ENCODE data around the gene CDK3.
"Not testable (repeated sequence)": the region's sequence is repeated elsewhere in the genome, so short reads cannot be mapped to it uniquely, and the experiment has no call there.

CDK3 gene

DNA sequence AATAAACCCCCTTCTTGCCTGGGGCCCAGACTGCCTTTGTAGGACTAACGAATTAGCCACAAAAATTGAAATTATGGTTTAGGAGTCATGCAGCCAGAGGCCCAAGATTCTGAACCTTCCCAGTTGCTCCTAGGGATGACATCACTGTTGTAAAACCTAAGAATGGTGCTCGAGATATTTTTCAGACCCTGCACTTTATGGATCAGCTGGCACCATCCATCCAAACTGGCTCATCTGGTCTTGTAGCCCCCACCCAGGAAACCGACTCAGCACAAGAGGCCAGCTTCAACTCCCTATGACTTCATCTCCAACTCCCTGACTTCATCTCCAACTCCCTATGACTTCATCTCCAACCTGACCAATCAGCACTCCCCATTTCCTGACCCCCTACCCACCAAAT lies 37.4 kb downstream of the CDK3 start:
- Histone ChIP-seq H3K36me3 (ENCODE audit: control insufficient read depth in 2 of 2, insufficient read depth in 2 of 2, low read length in 2 of 2) (peaks cover 41 to 42% of the 10 kb centered on the region in 2 donors), H3K9ac (ENCODE audit: low read depth in 1 of 2, low read length in 2 of 2) (no peak overlapping the region), H3K4me3 (ENCODE audit: low read length in 2 of 2) (no peak overlapping the region), H3K9me3 (ENCODE audit: control insufficient read depth in 2 of 2, low read length in 2 of 2) (no peaks in the 10 kb centered on the region), H3K27me3 (ENCODE audit: control insufficient read depth in 2 of 2, insufficient read depth in 2 of 2, low read length in 2 of 2) (no peaks in the 10 kb centered on the region), H3K4me1 (ENCODE audit: control insufficient read depth in 2 of 2, insufficient read depth in 2 of 2, low read length in 2 of 2) (no peaks in the 10 kb centered on the region), H3K27ac (ENCODE audit: low read depth in 2 of 2, low read length in 2 of 2) (no peak overlapping the region)

DNA sequence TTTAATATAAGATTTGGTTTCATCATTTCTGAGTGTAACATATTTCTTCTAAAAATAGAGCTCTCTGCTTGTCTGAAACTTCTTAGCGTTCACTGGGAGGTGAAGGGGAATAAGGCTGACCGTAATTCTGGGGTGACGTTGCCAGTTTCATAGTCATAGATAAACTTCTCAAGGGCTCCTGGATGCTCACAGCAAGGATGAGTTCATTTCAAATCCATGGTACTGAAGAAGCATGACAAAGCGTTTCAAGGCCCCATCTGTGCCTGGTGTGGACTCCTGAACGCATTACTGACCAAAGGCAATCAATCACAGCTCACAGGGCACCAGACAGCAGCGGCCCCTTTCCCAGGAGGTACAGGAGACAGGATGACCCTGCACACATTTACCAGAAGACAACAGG lies 38.5 kb downstream of the CDK3 start:
- Histone ChIP-seq H3K9me3 (ENCODE audit: control insufficient read depth in 2 of 2, low read length in 2 of 2) (no peaks in the 10 kb centered on the region), H3K27ac (ENCODE audit: low read depth in 2 of 2, low read length in 2 of 2) (no peak overlapping the region)

DNA sequence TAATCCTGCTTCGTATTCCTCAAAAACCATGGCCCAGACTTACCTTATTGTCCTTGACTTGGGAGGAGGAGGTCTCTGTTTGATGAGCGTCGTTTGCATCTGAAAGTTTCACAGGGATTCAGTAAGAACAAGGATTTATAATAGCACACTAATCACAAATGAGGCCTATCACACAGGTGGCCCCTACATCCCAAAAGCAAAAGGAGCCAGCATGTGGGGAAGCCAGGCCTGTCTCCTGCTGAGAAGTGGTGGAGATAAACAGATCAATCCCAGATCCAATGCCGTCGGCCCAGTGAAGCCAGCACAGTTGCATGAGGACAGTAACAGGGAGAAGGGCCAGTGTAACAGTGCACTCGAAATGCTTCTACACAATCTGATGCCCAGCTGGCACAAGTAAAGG lies 39.7 kb downstream of the CDK3 start:
- Histone ChIP-seq H3K4me3 (ENCODE audit: low read length in 2 of 2) (no peak overlapping the region), H3K9me3 (ENCODE audit: control insufficient read depth in 2 of 2, low read length in 2 of 2) (no peaks in the 10 kb centered on the region), H3K4me1 (ENCODE audit: control insufficient read depth in 2 of 2, insufficient read depth in 2 of 2, low read length in 2 of 2) (no peaks in the 10 kb centered on the region), H3K36me3 (ENCODE audit: control insufficient read depth in 2 of 2, insufficient read depth in 2 of 2, low read length in 2 of 2) (peaks cover 62 to 63% of the 10 kb centered on the region in 2 donors), H3K9ac (ENCODE audit: low read depth in 1 of 2, low read length in 2 of 2) (no peak overlapping the region), H3K27ac (ENCODE audit: low read depth in 2 of 2, low read length in 2 of 2) (no peak overlapping the region), H3K27me3 (ENCODE audit: control insufficient read depth in 2 of 2, insufficient read depth in 2 of 2, low read length in 2 of 2) (no peaks in the 10 kb centered on the region)

More for the DNA sequence above, 38.5 kb downstream of the CDK3 start:
- Histone ChIP-seq H3K27me3 (ENCODE audit: control insufficient read depth in 2 of 2, insufficient read depth in 2 of 2, low read length in 2 of 2) (no peaks in the 10 kb centered on the region), H3K36me3 (ENCODE audit: control insufficient read depth in 2 of 2, insufficient read depth in 2 of 2, low read length in 2 of 2) (peaks cover 51% of the 10 kb centered on the region in 2 donors), H3K4me1 (ENCODE audit: control insufficient read depth in 2 of 2, insufficient read depth in 2 of 2, low read length in 2 of 2) (no peaks in the 10 kb centered on the region), H3K9ac (ENCODE audit: low read depth in 1 of 2, low read length in 2 of 2) (no peak overlapping the region), H3K4me3 (ENCODE audit: low read length in 2 of 2) (no peak overlapping the region)

DNA sequence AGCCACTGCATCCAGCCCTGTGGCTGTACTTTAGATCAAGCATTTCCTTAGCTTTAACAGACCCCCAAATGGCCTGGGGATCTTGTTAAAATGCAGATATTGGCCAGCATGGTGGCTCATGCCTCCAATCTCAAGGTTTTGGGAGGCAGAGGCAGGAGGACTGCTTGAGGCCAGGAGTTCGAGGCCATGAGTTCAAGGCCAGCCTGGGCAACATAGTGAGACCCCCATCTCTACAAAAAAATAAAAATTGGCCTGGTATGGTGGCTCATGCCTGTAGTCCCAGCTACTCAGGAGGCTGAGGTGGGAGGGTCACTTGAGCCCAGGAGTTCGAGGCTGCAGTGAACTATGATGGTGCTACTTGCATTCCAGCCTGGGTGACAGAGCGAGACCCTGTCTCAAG lies 42.2 kb downstream of the CDK3 start:
- H3K27ac ChIP-seq (ENCODE audit: low read depth in 2 of 2, low read length in 2 of 2); H3K9me3 ChIP-seq (ENCODE audit: control insufficient read depth in 2 of 2, low read length in 2 of 2); H3K9ac ChIP-seq (ENCODE audit: low read depth in 1 of 2, low read length in 2 of 2); H3K4me1 ChIP-seq (ENCODE audit: control insufficient read depth in 2 of 2, insufficient read depth in 2 of 2, low read length in 2 of 2); H3K4me3 ChIP-seq (ENCODE audit: low read length in 2 of 2); H3K27me3 ChIP-seq (ENCODE audit: control insufficient read depth in 2 of 2, insufficient read depth in 2 of 2, low read length in 2 of 2): not testable (repeated sequence)
- H3K36me3 ChIP-seq (ENCODE audit: control insufficient read depth in 2 of 2, insufficient read depth in 2 of 2, low read length in 2 of 2), result peaks cover 78 to 83% of the 10 kb centered on the region in 2 donors

DNA sequence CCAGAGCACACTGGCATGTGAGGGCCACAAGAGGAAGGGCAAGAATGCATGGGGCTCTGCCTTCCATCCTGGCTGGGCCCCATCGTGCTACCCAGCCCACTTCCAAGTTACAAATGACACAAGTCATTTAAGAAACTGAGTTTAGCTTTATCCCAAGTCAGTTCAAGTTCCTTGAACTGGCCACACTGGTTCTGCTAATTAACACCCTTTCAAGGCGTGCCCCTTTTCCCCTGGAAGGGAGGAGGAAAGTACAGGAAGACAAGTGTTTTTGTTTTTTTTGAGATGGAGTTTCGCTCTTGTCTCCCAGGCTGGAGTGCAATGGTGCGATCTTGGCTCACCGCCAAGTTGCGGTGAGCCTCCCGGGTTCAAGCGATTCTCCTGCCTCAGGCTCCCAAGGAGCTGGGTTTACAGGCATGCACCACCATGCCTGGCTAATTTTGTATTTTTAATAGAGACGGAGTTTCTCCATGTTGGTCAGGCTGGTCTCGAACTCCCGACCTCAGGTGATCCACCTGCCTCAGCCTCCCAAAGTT lies 43.9 kb downstream of the CDK3 start:
- not testable (repeated sequence) for H3K27me3 ChIP-seq (ENCODE audit: control insufficient read depth in 2 of 2, insufficient read depth in 2 of 2, low read length in 2 of 2); H3K9me3 ChIP-seq (ENCODE audit: control insufficient read depth in 2 of 2, low read length in 2 of 2); H3K27ac ChIP-seq (ENCODE audit: low read depth in 2 of 2, low read length in 2 of 2); H3K4me3 ChIP-seq (ENCODE audit: low read length in 2 of 2); H3K4me1 ChIP-seq (ENCODE audit: control insufficient read depth in 2 of 2, insufficient read depth in 2 of 2, low read length in 2 of 2); H3K9ac ChIP-seq (ENCODE audit: low read depth in 1 of 2, low read length in 2 of 2)
- peaks cover 79 to 88% of the 10 kb centered on the region in 2 donors for H3K36me3 ChIP-seq (ENCODE audit: control insufficient read depth in 2 of 2, insufficient read depth in 2 of 2, low read length in 2 of 2)

DNA sequence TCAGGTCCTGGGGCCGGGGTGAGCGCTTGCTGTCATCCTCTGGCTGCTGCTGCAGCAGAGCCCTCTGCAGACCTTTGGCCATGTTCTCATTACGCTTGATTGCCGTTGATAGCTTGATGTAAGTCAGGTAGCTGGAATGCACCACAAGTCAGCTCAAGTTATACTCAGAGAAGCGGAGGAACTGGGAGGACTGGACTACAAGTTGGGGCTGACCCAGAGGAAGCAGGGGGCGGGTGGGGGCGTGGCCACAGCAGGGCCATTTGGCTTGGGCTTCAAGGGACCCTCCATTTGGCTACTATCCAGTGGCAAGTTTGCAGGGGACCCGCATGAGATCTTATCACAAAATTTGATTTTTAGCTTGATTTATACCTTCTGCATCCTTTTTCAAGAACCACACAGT lies 45.4 kb downstream of the CDK3 start:
- Histone ChIP-seq H3K4me1 (ENCODE audit: control insufficient read depth in 2 of 2, insufficient read depth in 2 of 2, low read length in 2 of 2) (peaks cover 0 to 2% of the 10 kb centered on the region in 2 donors), H3K9ac (ENCODE audit: low read depth in 1 of 2, low read length in 2 of 2) (no peak overlapping the region), H3K4me3 (ENCODE audit: low read length in 2 of 2) (no peak overlapping the region), H3K36me3 (ENCODE audit: control insufficient read depth in 2 of 2, insufficient read depth in 2 of 2, low read length in 2 of 2) (peaks cover 71 to 87% of the 10 kb centered on the region in 2 donors), H3K27ac (ENCODE audit: low read depth in 2 of 2, low read length in 2 of 2) (no peak overlapping the region), H3K9me3 (ENCODE audit: control insufficient read depth in 2 of 2, low read length in 2 of 2) (no peaks in the 10 kb centered on the region), H3K27me3 (ENCODE audit: control insufficient read depth in 2 of 2, insufficient read depth in 2 of 2, low read length in 2 of 2) (no peaks in the 10 kb centered on the region)

DNA sequence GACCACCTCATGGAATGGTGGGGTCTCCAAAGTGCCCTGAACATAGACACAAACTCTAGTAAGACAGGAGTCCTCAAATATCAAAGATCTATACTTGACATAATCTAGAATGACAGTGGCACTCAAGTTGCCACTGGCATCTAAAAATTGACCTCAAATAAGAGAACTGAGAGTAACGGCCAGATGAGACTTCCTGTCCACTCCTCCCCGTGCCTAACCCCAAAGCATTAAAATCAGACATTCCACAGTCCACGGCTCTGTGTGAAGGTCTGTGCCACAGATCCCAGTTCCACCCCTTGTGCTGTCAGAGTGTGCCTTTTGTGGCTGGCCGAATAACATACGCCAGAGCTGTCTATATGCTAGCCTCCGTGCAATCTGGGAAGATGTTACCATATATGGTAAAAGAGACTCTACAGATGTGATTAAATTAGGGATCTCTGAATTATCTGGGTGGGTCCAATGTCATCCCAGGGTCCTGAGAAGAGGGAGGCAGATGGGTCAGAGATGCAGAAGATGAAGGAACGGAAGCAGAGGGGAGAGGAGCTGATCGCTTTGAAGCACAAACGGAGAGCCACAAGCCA lies 47.5 kb downstream of the CDK3 start:
- Histone ChIP-seq H3K4me1 (ENCODE audit: control insufficient read depth in 2 of 2, insufficient read depth in 2 of 2, low read length in 2 of 2) (peaks cover 0 to 7% of the 10 kb centered on the region in 2 donors), H3K9ac (ENCODE audit: low read depth in 1 of 2, low read length in 2 of 2) (no peak overlapping the region), H3K27ac (ENCODE audit: low read depth in 2 of 2, low read length in 2 of 2) (no peak overlapping the region), H3K4me3 (ENCODE audit: low read length in 2 of 2) (no peak overlapping the region), H3K9me3 (ENCODE audit: control insufficient read depth in 2 of 2, low read length in 2 of 2) (no peaks in the 10 kb centered on the region), H3K27me3 (ENCODE audit: control insufficient read depth in 2 of 2, insufficient read depth in 2 of 2, low read length in 2 of 2) (no peaks in the 10 kb centered on the region), H3K36me3 (ENCODE audit: control insufficient read depth in 2 of 2, insufficient read depth in 2 of 2, low read length in 2 of 2) (peaks cover 60 to 76% of the 10 kb centered on the region in 2 donors)

DNA sequence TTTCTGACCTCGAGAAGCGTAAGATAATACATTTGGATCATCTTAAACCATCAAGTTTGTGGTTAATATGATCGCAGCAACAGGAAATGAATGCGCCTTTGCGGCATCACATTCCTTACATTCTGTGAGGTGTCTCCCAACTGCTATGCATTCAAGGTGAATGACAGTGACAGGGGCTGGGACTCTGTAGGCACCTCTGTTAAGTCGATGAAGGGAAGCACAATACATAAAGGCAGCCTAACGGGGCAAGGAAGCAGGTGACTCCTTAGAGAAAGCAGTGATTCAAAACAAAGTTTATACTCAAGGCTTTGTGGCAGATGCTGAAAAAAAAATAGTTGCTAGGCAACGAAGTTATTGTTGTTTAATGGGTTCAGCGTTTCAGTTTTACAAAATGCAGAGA lies 48.1 kb downstream of the CDK3 start:
- Histone ChIP-seq H3K4me1 (ENCODE audit: control insufficient read depth in 2 of 2, insufficient read depth in 2 of 2, low read length in 2 of 2) (peaks cover 0 to 9% of the 10 kb centered on the region in 2 donors), H3K36me3 (ENCODE audit: control insufficient read depth in 2 of 2, insufficient read depth in 2 of 2, low read length in 2 of 2) (peaks cover 60 to 75% of the 10 kb centered on the region in 2 donors), H3K9me3 (ENCODE audit: control insufficient read depth in 2 of 2, low read length in 2 of 2) (no peaks in the 10 kb centered on the region), H3K9ac (ENCODE audit: low read depth in 1 of 2, low read length in 2 of 2) (no peak overlapping the region), H3K27ac (ENCODE audit: low read depth in 2 of 2, low read length in 2 of 2) (no peak overlapping the region), H3K27me3 (ENCODE audit: control insufficient read depth in 2 of 2, insufficient read depth in 2 of 2, low read length in 2 of 2) (no peaks in the 10 kb centered on the region), H3K4me3 (ENCODE audit: low read length in 2 of 2) (no peak overlapping the region)

DNA sequence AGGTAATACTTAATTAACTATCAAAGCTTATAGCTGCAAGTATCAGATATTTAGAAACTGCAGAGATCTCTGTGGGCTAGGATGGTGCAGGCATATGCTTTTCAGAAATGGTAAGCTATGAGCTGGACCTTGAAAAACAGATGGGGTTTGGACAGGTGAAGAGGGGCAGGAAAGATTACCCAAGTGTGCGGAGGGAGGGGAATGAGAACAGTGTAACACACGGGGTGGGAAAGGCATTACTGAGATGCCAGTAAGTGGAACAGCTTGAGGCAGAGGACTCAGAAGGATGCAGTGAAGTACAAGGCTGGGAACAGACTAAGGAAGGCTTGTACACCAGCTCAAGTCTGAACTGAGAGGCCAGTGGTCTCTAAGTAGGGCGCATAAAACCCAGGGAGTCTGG lies 48.6 kb downstream of the CDK3 start:
- H3K9me3 ChIP-seq (ENCODE audit: control insufficient read depth in 2 of 2, low read length in 2 of 2), result no peaks in the 10 kb centered on the region
- H3K4me1 ChIP-seq (ENCODE audit: control insufficient read depth in 2 of 2, insufficient read depth in 2 of 2, low read length in 2 of 2), result peaks cover 0 to 13% of the 10 kb centered on the region in 2 donors
- no peak overlapping the region for H3K27ac ChIP-seq (ENCODE audit: low read depth in 2 of 2, low read length in 2 of 2)
- H3K9ac ChIP-seq (ENCODE audit: low read depth in 1 of 2, low read length in 2 of 2), result no peak overlapping the region
- H3K27me3 ChIP-seq (ENCODE audit: control insufficient read depth in 2 of 2, insufficient read depth in 2 of 2, low read length in 2 of 2), result no peaks in the 10 kb centered on the region
- H3K36me3 ChIP-seq (ENCODE audit: control insufficient read depth in 2 of 2, insufficient read depth in 2 of 2, low read length in 2 of 2), result peaks cover 60 to 75% of the 10 kb centered on the region in 2 donors
- H3K4me3 ChIP-seq (ENCODE audit: low read length in 2 of 2), result no peak overlapping the region

DNA sequence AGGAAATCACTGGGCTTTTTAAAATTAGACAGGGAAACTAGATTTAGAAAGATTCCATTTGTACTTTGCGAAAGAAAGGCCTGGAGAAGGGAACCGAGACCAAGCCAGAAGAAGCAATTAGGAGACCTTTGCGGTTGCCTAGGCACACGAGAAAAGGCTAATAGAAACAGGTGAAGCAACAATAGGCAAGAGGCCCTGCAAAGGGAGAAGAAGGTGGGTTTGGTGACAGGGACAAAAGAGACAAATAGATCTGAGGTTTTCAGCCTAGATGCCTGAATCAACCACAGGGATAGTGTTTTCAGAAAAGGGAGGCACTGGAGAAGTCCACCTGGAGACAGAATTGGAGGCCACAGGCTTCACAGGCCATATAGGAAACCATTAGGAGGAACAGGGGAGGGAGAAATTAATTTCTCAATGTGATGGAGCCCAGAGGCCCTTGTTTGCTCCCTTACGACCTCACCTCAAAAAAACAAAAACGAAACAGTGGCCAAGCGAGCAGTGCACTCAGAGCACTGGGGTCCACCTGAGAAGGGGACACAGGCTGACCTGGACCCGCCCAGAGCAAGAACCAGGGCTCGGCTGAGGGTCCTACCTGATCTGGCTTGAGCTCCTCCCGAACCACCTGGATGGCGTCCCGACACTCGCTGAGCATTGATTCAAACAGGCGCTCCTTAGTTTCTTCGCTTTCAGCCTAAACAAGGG lies 49.3 kb downstream of the CDK3 start:
- no peaks in the 10 kb centered on the region for H3K9me3 ChIP-seq (ENCODE audit: control insufficient read depth in 2 of 2, low read length in 2 of 2)
- H3K36me3 ChIP-seq (ENCODE audit: control insufficient read depth in 2 of 2, insufficient read depth in 2 of 2, low read length in 2 of 2), result peaks cover 52 to 70% of the 10 kb centered on the region in 2 donors
- H3K9ac ChIP-seq (ENCODE audit: low read depth in 1 of 2, low read length in 2 of 2), result no peak overlapping the region
- H3K4me3 ChIP-seq (ENCODE audit: low read length in 2 of 2), result no peak overlapping the region
- H3K4me1 ChIP-seq (ENCODE audit: control insufficient read depth in 2 of 2, insufficient read depth in 2 of 2, low read length in 2 of 2), result peaks cover 0 to 13% of the 10 kb centered on the region in 2 donors
- H3K27me3 ChIP-seq (ENCODE audit: control insufficient read depth in 2 of 2, insufficient read depth in 2 of 2, low read length in 2 of 2), result no peaks in the 10 kb centered on the region
- no peak overlapping the region for H3K27ac ChIP-seq (ENCODE audit: low read depth in 2 of 2, low read length in 2 of 2)
